Caco-2 (cell line): ENCODE results near the gene INPPL1. TPM values are rescaled to one million over a fixed set of nuclear protein-coding genes. Genes with fewer than 3 reads are reported as not detected.

Experiments used
- BruUV-seq: library from RNA; stranded (reverse); fragments of 400-500 nt; replicated peaks from 2 replicates; lab custom pipeline; 2021; lab: Mats Ljungman, UMichigan
- CTCF ChIA-PET: fragments of 300-600 bp; sonication (Branson Sonifier 250); formaldehyde crosslinking; loops from one replicate; lab custom pipeline; 2022; ENCODE audit warnings: antibody characterized with exemption; lab: Charles Lee
- POLR2A ChIA-PET: fragments of 300-600 bp; sonication (Branson Sonifier 250); formaldehyde crosslinking; loops from one replicate; lab custom pipeline; 2022; ENCODE audit warnings: antibody characterized with exemption; lab: Charles Lee
- DNase-seq, 2 experiments: peaks; one replicate each; pipeline versions ENCODE4 v3.0.0 to v3.0.0-alpha.2; 2020 to 2022
- H3K27me3 ChIP-seq: replicated peaks from 2 replicates; pipeline ENCODE4 v1.6.0; 2011; ENCODE audit warnings: low read length; ENCODE audit not compliant: control insufficient read depth, insufficient read depth
- H3K36me3 ChIP-seq: 2 replicates; pipeline ENCODE4 v1.5.1; 2011; ENCODE audit warnings: low read length; ENCODE audit not compliant: control insufficient read depth, insufficient read depth
- H3K4me1 ChIP-seq: fragments of 250-450 bp; sonication (Bioruptor Pico); 2 replicates; pipeline ENCODE4 v1.5.1; 2020; ENCODE audit warnings: mild to moderate bottlenecking
- H3K4me3 ChIP-seq: 2 replicates; pipeline ENCODE4 v1.5.1; 2011; ENCODE audit warnings: low read depth, mild to moderate bottlenecking, control low read depth, low read length
- H3K9me3 ChIP-seq: fragments of 250-450 bp; sonication (Bioruptor Pico); 2 replicates; pipeline ENCODE4 v1.5.1; 2020; ENCODE audit warnings: mild to moderate bottlenecking, moderate library complexity
- H3K27ac Mint-ChIP-seq: one replicate; pipeline ENCODE4 v1.8.0; 2022; ENCODE audit warnings: mixed read lengths; ENCODE audit not compliant: unreplicated experiment
- H3K27me3 Mint-ChIP-seq: one replicate; pipeline ENCODE4 v1.8.0; 2022; ENCODE audit warnings: mixed read lengths; ENCODE audit not compliant: insufficient read depth, unreplicated experiment
- H3K36me3 Mint-ChIP-seq: one replicate; pipeline ENCODE4 v1.8.0; 2022; ENCODE audit warnings: mild to moderate bottlenecking, mixed read lengths; ENCODE audit not compliant: insufficient read depth, unreplicated experiment
- H3K4me1 Mint-ChIP-seq: one replicate; pipeline ENCODE4 v1.8.0; 2022; ENCODE audit warnings: low read depth, mixed read lengths; ENCODE audit not compliant: unreplicated experiment
- H3K4me3 Mint-ChIP-seq: one replicate; pipeline ENCODE4 v1.8.0; 2022; ENCODE audit warnings: mild to moderate bottlenecking, moderate library complexity, mixed read lengths; ENCODE audit not compliant: unreplicated experiment
- H3K9me3 Mint-ChIP-seq: one replicate; pipeline ENCODE4 v1.8.0; 2022; ENCODE audit warnings: mixed read lengths; ENCODE audit not compliant: unreplicated experiment
- intact Hi-C: fragments of 100-400 bp; cut with micrococcal nuclease; formaldehyde crosslinking; loops from one replicate; pipeline ENCODE4 v1.10.0; 2022; ENCODE audit not compliant: unreplicated experiment
- total RNA-seq: library from RNA; stranded (reverse); gene quantifications from 2 replicates; pipeline ENCODE4 v1.2.3, GENCODE V29; 2022
- TF ChIP-seq, protein P1 (sequence below), 2 experiments: fragments of 200-600 bp in 1 of 2; IDR thresholded peaks; 1 replicate in 1 of 2; 2 replicates in 1 of 2; pipeline versions ENCODE4 v1.5.1 to v1.8.0; 2011 to 2022; ENCODE audit warnings: antibody characterized with exemption in 1 of 2, control low read depth in 1 of 2, inconsistent platforms in 1 of 2, low read depth in 1 of 2, low read length in 1 of 2, mild to moderate bottlenecking in 1 of 2, moderate library complexity in 1 of 2; ENCODE audit not compliant: insufficient read depth in 1 of 2, severe bottlenecking in 1 of 2, unreplicated experiment in 1 of 2

The INPPL1 gene
- total RNA-seq, 1 experiment from 2014 or later = 393 TPM

DNA sequence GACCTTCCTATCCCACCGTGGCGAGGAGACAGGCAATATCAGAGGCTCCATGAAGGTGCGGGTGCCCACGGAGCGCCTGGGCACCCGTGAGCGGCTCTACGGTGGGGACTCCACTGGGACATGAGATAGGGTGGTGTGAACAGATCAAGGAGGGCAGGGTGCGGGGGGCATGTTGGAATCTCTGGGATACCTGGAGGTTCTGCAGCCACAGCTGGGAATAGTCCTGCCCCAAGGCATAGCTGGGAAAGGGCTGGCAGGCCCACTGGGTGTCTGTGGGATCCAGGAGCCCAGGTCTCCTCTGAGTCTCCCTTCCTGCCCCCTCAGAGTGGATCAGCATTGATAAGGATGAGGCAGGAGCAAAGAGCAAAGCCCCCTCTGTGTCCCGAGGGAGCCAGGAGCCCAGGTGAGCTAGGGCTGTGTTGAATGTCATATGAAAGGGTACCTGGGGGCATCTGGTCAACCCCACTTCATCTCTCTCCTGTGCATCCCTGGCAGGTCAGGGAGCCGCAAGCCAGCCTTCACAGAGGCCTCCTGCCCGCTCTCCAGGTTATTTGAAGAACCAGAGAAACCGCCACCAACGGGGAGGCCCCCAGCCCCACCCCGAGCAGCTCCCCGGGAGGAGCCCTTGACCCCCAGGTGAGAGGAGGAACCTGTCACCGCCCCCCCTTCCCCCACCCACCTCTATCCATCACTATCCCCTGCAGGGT is 10.9 kb downstream of the INPPL1 start:
- no peak overlapping the region for H3K4me3 Mint-ChIP-seq
- H3K27me3 Mint-ChIP-seq = no peaks in the 10 kb centered on the region
- Histone ChIP-seq H3K4me3 (no peak overlapping the region), H3K36me3 (peaks cover 21% of the 10 kb centered on the region), H3K9me3 (no peaks in the 10 kb centered on the region), H3K27me3 (no peaks in the 10 kb centered on the region), H3K4me1 (peaks cover 21% of the 10 kb centered on the region)
- intact Hi-C loops = loop anchor here (5.0 kb wide), 1 partner anchor 197 kb away; the partner anchor contains the start of gene CLPB
- peak in 1 of 2 experiments; percentile 43 for DNase-seq
- no peak overlapping the region for H3K27ac Mint-ChIP-seq
- H3K4me1 Mint-ChIP-seq = peaks cover 13% of the 10 kb centered on the region
- peaks cover 89% of the 10 kb centered on the region for H3K36me3 Mint-ChIP-seq
- BruUV-seq = no TSS peak
- CTCF ChIA-PET = interaction anchor here (0.6 to 3.0 kb wide), 6 partner anchors 12 to 210 kb away, joined by 3 to 15 read pairs (median 5); partner anchors contain the start of gene CLPB
- TF ChIP-seq, protein P1, sequence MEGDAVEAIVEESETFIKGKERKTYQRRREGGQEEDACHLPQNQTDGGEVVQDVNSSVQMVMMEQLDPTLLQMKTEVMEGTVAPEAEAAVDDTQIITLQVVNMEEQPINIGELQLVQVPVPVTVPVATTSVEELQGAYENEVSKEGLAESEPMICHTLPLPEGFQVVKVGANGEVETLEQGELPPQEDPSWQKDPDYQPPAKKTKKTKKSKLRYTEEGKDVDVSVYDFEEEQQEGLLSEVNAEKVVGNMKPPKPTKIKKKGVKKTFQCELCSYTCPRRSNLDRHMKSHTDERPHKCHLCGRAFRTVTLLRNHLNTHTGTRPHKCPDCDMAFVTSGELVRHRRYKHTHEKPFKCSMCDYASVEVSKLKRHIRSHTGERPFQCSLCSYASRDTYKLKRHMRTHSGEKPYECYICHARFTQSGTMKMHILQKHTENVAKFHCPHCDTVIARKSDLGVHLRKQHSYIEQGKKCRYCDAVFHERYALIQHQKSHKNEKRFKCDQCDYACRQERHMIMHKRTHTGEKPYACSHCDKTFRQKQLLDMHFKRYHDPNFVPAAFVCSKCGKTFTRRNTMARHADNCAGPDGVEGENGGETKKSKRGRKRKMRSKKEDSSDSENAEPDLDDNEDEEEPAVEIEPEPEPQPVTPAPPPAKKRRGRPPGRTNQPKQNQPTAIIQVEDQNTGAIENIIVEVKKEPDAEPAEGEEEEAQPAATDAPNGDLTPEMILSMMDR (IDR thresholded peaks at IDR 0.05; ENCODE audit: insufficient read depth in 1 of 2, low read depth in 1 of 2, low read length in 1 of 2, severe bottlenecking in 1 of 2, unreplicated experiment in 1 of 2) = no peak
- H3K9me3 Mint-ChIP-seq = no peaks in the 10 kb centered on the region
- POLR2A ChIA-PET = interaction anchor here (0.7 kb wide), 1 partner anchor 907 kb away, joined by 3 read pairs; no protein-coding TSS in a partner anchor

DNA sequence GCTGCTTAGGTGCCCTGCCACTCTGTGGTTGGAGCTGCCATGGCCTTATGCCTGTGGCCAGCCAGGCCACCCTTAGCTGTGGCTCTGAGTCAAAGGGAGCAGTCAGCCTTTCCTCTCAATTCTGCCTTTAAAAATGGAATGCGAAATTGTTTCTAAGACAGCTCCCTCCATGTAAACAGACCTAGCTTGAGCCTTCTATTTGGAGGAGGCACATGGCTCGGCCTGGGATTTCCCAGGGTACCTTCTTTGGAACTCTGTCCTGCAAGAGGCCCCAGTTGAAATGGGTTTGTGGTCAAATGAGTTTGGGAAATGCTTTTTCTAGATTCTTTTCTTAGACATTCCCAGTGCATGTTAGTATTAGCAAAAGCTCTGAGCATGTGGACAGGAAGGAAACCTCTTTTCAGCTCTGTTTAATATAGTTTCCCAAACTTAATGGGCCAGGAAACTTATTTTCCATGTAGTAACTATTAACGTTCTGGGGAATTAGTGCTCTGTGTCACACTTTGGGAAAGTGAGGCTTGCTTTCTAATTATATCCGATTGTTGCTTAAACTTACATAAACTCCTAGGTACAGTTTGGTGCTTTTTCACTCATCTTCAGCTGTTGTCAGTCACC is 11.6 kb downstream of the INPPL1 start:
- CTCF ChIA-PET = interaction anchor here (0.6 to 3.0 kb wide), 6 partner anchors 11 to 211 kb away, joined by 3 to 15 read pairs (median 4); partner anchors contain the start of genes CLPB and INPPL1
- TF ChIP-seq, protein P1 (IDR thresholded peaks at IDR 0.05; ENCODE audit: insufficient read depth in 1 of 2, low read depth in 1 of 2, low read length in 1 of 2, severe bottlenecking in 1 of 2, unreplicated experiment in 1 of 2) = no peak
- POLR2A ChIA-PET = no interaction called here
- H3K9me3 ChIP-seq = no peaks in the 10 kb centered on the region
- peaks cover 21% of the 10 kb centered on the region for H3K36me3 ChIP-seq
- no peaks in the 10 kb centered on the region for H3K27me3 ChIP-seq
- no peak overlapping the region for H3K4me3 ChIP-seq
- H3K4me1 ChIP-seq = peaks cover 24% of the 10 kb centered on the region
- peaks cover 86% of the 10 kb centered on the region for H3K36me3 Mint-ChIP-seq
- intact Hi-C loops = loop anchor here (5.0 kb wide), 1 partner anchor 196 kb away; the partner anchor contains the start of gene CLPB
- BruUV-seq = no TSS peak
- H3K27me3 Mint-ChIP-seq = no peaks in the 10 kb centered on the region
- H3K4me3 Mint-ChIP-seq = no peak overlapping the region
- no peaks in the 10 kb centered on the region for H3K9me3 Mint-ChIP-seq
- peak in 1 of 2 experiments; percentile 36 for DNase-seq
- peaks cover 14% of the 10 kb centered on the region for H3K4me1 Mint-ChIP-seq
- no peak overlapping the region for H3K27ac Mint-ChIP-seq

DNA sequence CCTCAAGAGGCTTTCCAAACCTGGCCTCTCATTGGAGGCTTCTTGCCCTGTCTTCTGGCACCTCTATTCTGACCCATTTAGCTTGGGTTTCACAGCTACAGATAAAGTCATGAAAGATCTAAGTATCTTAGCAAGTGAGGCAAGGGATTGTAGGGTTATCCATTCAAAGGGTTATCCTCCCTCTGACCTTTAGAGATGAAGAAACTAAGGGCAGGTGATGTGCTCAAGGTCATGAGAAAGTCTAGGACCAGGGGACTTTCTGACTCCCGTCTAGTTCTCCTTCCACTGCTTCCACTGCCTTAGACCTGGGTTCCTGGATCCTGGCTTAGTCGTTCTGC is 12.2 kb downstream of the INPPL1 start:
- H3K4me3 Mint-ChIP-seq = no peak overlapping the region
- no peaks in the 10 kb centered on the region for H3K9me3 ChIP-seq
- H3K36me3 Mint-ChIP-seq = peaks cover 81% of the 10 kb centered on the region
- intact Hi-C loops = loop anchor here (5.0 kb wide), 1 partner anchor 196 kb away; the partner anchor contains the start of gene CLPB
- TF ChIP-seq, protein P1 (IDR thresholded peaks at IDR 0.05; ENCODE audit: insufficient read depth in 1 of 2, low read depth in 1 of 2, low read length in 1 of 2, severe bottlenecking in 1 of 2, unreplicated experiment in 1 of 2) = peak in 1 of 2 experiments; percentile 4
- H3K4me1 Mint-ChIP-seq = peaks cover 14% of the 10 kb centered on the region
- DNase-seq = peak in 1 of 2 experiments; percentile 21
- ChIA-PET CTCF (interaction anchor here (0.6 to 3.0 kb wide), 5 partner anchors 12 to 212 kb away, joined by 3 to 15 read pairs (median 4); partner anchors contain the start of genes CLPB and INPPL1), POLR2A (no interaction called here)
- no peaks in the 10 kb centered on the region for H3K27me3 ChIP-seq
- no peaks in the 10 kb centered on the region for H3K27me3 Mint-ChIP-seq
- H3K27ac Mint-ChIP-seq = no peak overlapping the region
- H3K4me3 ChIP-seq = no peak overlapping the region
- H3K36me3 ChIP-seq = peaks cover 19% of the 10 kb centered on the region
- peaks cover 24% of the 10 kb centered on the region for H3K4me1 ChIP-seq
- no peaks in the 10 kb centered on the region for H3K9me3 Mint-ChIP-seq
- BruUV-seq = no TSS peak
